Right lobe of liver (tissue), 6 donors: ENCODE data around the gene CROCC2. TPM values are rescaled to one million over a fixed set of nuclear protein-coding genes. Genes with fewer than 3 reads are reported as not detected.
A peak's percentile ranks its signal among the peaks of the same experiment; 100 is the strongest.

Experiments
- ATAC-seq, 4 donors: fragments of 200-7000 bp; cut with Tn5 transposase; one replicate each; pipeline ENCODE4 v1.9.1; 2020; ENCODE audit warnings: mild to moderate bottlenecking in 4 of 4, moderate library complexity in 4 of 4
- DNase-seq, 3 donors: peaks; one replicate each; pipeline ENCODE4 v3.0.0-alpha.2; 2020
- H3K27ac ChIP-seq, 3 donors: fragments of 200-600 bp; one replicate each; pipeline ENCODE4 v1.8.0; 2022
- H3K27me3 ChIP-seq, 2 donors: fragments of 200-600 bp; one replicate each; pipeline ENCODE4 v1.8.0; 2022
- H3K36me3 ChIP-seq, 4 donors: fragments of 200-600 bp; sonication (generic) in 1 of 4; one replicate each; pipeline versions ENCODE4 v1.5.1 to v1.8.0; 2017 to 2022; ENCODE audit warnings: control low read depth in 1 of 4
- H3K4me1 ChIP-seq, 4 donors: fragments of 200-600 bp; sonication (generic) in 1 of 4; one replicate each; pipeline versions ENCODE4 v1.5.1 to v1.8.0; 2017 to 2022; ENCODE audit warnings: control low read depth in 1 of 4
- H3K4me3 ChIP-seq, 3 donors: fragments of 200-600 bp; one replicate each; pipeline ENCODE4 v1.8.0; 2022
- H3K9me3 ChIP-seq, 4 donors: fragments of 200-600 bp; sonication (generic) in 1 of 4; one replicate each; pipeline versions ENCODE4 v1.5.1 to v1.8.0; 2017 to 2022; ENCODE audit warnings: control low read depth in 1 of 4
- POLR2A ChIP-seq: fragments of 450-650 bp; IDR thresholded peaks from one replicate; pipeline ENCODE4 v1.6.1; 2017; ENCODE audit warnings: antibody characterized with exemption, mild to moderate bottlenecking
- WGBS: methylation state at CpG from one replicate; pipeline ENCODE4 v1.1.6; 2018; ENCODE audit warnings: low coverage, low lambda C conversion rate; ENCODE audit not compliant: insufficient coverage; ENCODE audit errors: missing lambda C conversion rate; 5-methylcytosine and 5-hydroxymethylcytosine counted together
- intact Hi-C, 2 donors: fragments of 100-400 bp; cut with DNase I; formaldehyde crosslinking; loops; one replicate each; pipeline versions ENCODE4 v1.11.2 to v1.14.1; 2022
- total RNA-seq, 6 experiments: library from RNA; depleted of rRNA in 2 of 6; stranded (reverse); fragments of >200 nt in 2 of 6; fragmentation: NEBNext Ultra II Directional in 3 of 6; extraction: Animal tissue kit (Norgen Biotek cat#: 25700) in 3 of 6; gene quantifications; one replicate each; pipeline versions ENCODE4 v1.1.0 to v1.2.4, GENCODE V29; 2016 to 2023
- TF ChIP-seq, protein P1 (sequence below), 4 donors: fragments of 200-600 bp in 3 of 4; fragments of 450-650 bp in 1 of 4; IDR thresholded peaks; one replicate each; pipeline versions ENCODE4 v1.5.1 to v1.8.0; 2016 to 2022; ENCODE audit warnings: antibody characterized with exemption in 4 of 4, mild to moderate bottlenecking in 2 of 4
- donor health status: DM: no; HTN: yes; CAD: no.
- donor health status: DM: no; HTN: no; CAD: no.
- donor health status: DM: no; HTN: no; CAD: no.
- donor health status: DM: no; HTN: yes; CAD: no.
- donor health status: DM: no; HTN: yes; CAD: no.

Gene CROCC2
- total RNA-seq, 6 experiments from 2014 or later = 0.06 to 0.15 (median 0.12) TPM; not detected in 1

DNA sequence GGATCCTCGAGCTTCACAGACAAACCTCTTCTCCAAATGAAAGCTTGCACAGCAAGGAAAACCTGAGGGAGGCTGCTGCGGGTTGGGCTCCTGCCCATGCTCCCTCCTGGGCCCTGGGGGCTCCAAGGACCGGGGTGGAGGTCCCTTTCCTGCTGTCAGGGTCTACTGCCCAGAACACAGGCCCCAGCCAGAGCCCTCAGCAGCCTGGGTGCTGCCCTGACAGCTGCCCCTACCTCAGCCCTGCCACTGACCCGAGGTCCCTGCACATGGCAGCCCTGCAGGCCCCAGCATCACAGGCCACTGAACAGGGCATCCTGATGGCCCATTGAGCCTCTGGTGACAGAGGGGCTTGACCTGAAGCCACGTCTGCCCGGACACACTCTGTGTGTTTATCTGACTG lies 41.0 kb downstream of the CROCC2 start:
- no peaks in the 10 kb centered on the region for H3K36me3 ChIP-seq
- TF ChIP-seq POLR2A = no peak
- TF ChIP-seq, protein P1, sequence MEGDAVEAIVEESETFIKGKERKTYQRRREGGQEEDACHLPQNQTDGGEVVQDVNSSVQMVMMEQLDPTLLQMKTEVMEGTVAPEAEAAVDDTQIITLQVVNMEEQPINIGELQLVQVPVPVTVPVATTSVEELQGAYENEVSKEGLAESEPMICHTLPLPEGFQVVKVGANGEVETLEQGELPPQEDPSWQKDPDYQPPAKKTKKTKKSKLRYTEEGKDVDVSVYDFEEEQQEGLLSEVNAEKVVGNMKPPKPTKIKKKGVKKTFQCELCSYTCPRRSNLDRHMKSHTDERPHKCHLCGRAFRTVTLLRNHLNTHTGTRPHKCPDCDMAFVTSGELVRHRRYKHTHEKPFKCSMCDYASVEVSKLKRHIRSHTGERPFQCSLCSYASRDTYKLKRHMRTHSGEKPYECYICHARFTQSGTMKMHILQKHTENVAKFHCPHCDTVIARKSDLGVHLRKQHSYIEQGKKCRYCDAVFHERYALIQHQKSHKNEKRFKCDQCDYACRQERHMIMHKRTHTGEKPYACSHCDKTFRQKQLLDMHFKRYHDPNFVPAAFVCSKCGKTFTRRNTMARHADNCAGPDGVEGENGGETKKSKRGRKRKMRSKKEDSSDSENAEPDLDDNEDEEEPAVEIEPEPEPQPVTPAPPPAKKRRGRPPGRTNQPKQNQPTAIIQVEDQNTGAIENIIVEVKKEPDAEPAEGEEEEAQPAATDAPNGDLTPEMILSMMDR (IDR thresholded peaks at IDR 0.05) = no peak
- H3K27me3 ChIP-seq = no peaks in the 10 kb centered on the region
- DNase-seq (peak in 1 of 3 donors; percentile 31), ATAC-seq (peak in 1 of 4 donors; percentile 8)
- H3K9me3 ChIP-seq = no peaks in the 10 kb centered on the region
- intact Hi-C loops = no loop called here
- no peak overlapping the region for H3K27ac ChIP-seq
- H3K4me3 ChIP-seq = no peak overlapping the region
- no peaks in the 10 kb centered on the region for H3K4me1 ChIP-seq
- WGBS = no CpG with 5 or more reads among the region's 6 CpGs

GRCh38 chr2:240947607-240948006 lies 41.5 kb downstream of the CROCC2 start:
- DNase-seq = peak in 1 of 3 donors; percentile 40
- 80% methylated on average over 2 of the region's 7 CpGs for whole genome bisulfite sequencing
- no peaks in the 10 kb centered on the region for H3K27me3 ChIP-seq
- intact Hi-C loops = no loop called here
- no peaks in the 10 kb centered on the region for H3K9me3 ChIP-seq
- H3K4me1 ChIP-seq = no peaks in the 10 kb centered on the region
- TF ChIP-seq, protein P1 (IDR thresholded peaks at IDR 0.05) = no peak
- no peak for TF ChIP-seq POLR2A
- H3K4me3 ChIP-seq = no peak overlapping the region
- ATAC-seq = no peak
- H3K36me3 ChIP-seq = no peaks in the 10 kb centered on the region
- H3K27ac ChIP-seq = no peak overlapping the region

GRCh38 chr2:240948086-240948485 lies 42.0 kb downstream of the CROCC2 start:
- H3K4me3 ChIP-seq = no peak overlapping the region
- TF ChIP-seq, protein P1 (IDR thresholded peaks at IDR 0.05) = no peak
- no peak for TF ChIP-seq POLR2A
- H3K4me1 ChIP-seq = no peaks in the 10 kb centered on the region
- DNase-seq = peak in 1 of 3 donors; percentile 15
- H3K36me3 ChIP-seq = no peaks in the 10 kb centered on the region
- H3K9me3 ChIP-seq = no peaks in the 10 kb centered on the region
- H3K27ac ChIP-seq = no peak overlapping the region
- intact Hi-C loops = no loop called here
- no peak for ATAC-seq
- H3K27me3 ChIP-seq = no peaks in the 10 kb centered on the region
- 87% methylated on average over 3 of the region's 8 CpGs for WGBS

DNA sequence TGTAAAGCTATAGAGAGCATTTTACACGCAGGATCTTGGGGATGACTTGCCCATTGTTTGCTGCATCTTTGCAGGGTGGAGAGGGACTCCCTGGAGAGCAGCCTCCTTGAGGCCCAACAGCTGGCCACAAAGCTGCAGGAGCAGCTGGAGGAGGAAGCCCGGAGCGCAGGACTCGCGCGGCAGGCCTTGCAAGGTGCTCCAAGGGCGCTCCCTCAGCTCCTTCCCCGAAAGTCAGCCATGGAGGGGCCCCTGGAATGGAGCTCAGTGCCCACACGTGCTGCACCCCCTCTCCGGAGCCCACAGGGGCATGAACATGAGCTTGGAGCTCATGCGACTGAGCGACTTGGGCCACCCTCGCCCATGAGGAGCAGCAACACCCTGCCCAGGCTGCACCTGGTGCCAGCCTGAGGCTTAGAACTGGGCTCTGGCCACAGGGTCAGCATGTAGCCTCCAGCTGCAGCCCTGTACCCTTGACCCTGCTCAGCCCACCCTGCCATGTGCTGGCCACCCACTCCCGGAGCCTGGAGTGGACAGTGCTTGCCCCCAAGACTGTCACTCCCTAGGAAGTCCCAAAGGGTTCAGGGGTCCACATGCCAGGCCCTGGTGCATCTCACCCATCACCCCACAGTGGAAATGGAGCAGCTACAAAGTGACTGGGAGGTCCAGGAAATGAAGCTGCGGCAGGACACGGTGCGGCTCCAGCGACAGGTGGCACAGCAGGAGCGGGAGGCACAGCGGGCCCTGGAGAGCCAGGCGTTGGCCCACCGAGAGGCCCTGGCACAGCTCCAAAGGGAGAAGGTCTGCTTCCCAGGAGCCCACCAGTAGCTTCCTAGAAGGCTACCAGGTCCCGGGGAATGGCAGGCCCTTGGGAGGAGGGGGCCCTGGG lies 43.0 kb downstream of the CROCC2 start:
- intact Hi-C loops = no loop called here
- TF ChIP-seq, protein P1 (IDR thresholded peaks at IDR 0.05) = no peak
- no peak for TF ChIP-seq POLR2A
- Histone ChIP-seq H3K4me1 (no peaks in the 10 kb centered on the region), H3K36me3 (no peaks in the 10 kb centered on the region), H3K4me3 (no peak overlapping the region), H3K27me3 (no peaks in the 10 kb centered on the region), H3K27ac (no peak overlapping the region), H3K9me3 (no peaks in the 10 kb centered on the region)
- WGBS = 36% methylated on average over 1 of the region's 23 CpGs
- DNase-seq (peak in 2 of 3 donors; percentile 42 to 45), ATAC-seq (no peak)
